ENCODE results near the gene SLC22A2. TPM values are rescaled to one million over a fixed set of nuclear protein-coding genes. Genes with fewer than 3 reads are reported as not detected.

The SLC22A2 gene
- polyA plus RNA-seq, 3 donors: not detected

DNA sequence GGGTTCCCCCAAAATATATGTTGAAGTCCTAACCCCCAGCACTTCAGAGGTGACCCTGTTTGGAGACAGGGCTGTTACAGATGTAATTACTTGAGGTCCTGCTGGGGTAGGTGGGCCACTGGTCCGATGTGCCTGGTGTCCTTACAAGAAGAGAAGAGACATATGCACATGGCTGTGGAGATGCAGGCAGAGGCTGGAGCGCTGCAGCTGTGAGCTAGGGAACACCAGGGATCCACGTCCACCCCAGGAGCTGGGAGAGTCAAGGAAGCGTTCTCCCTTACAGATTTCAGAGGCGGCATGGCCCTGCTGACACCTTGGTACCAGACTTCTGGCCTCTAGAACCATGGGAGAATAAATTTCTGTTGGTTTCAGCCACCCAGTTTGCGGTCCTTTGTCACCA lies 11.7 kb upstream of the SLC22A2 start:
- H3K9me3 Mint-ChIP-seq: peaks cover 0 to 5% (median 0%) of the 10 kb centered on the region in 7 donors
- H4K20me1 ChIP-seq (ENCODE audit: insufficient read depth, low read length): no peaks in the 10 kb centered on the region
- no peak overlapping the region for H3K4me3 ChIP-seq (replicated peaks in 1 of 3; ENCODE audit: low read depth in 2 of 3, low read length in 3 of 3)
- H3K27me3 ChIP-seq (ENCODE audit: control insufficient read depth in 2 of 2, insufficient read depth in 2 of 2, low read length in 2 of 2): no peaks in the 10 kb centered on the region
- no peaks in the 10 kb centered on the region for H3K4me1 Mint-ChIP-seq
- no peak overlapping the region for H3K9ac ChIP-seq (ENCODE audit: insufficient read depth, low read length, poor library complexity, severe bottlenecking)
- no peaks in the 10 kb centered on the region for H3K9me3 ChIP-seq (replicated peaks in 1 of 2; ENCODE audit: control insufficient read depth in 1 of 2, insufficient read depth in 1 of 2, low read length in 2 of 2)
- H3K4me2 ChIP-seq (replicated peaks; ENCODE audit: extremely low read depth, low read length, poor library complexity, severe bottlenecking): no peak overlapping the region
- H3K27ac ChIP-seq (ENCODE audit: low read depth in 1 of 2, low read length in 2 of 2): no peak overlapping the region
- H3K4me3 Mint-ChIP-seq: no peak overlapping the region
- TF ChIP-seq, protein P1, sequence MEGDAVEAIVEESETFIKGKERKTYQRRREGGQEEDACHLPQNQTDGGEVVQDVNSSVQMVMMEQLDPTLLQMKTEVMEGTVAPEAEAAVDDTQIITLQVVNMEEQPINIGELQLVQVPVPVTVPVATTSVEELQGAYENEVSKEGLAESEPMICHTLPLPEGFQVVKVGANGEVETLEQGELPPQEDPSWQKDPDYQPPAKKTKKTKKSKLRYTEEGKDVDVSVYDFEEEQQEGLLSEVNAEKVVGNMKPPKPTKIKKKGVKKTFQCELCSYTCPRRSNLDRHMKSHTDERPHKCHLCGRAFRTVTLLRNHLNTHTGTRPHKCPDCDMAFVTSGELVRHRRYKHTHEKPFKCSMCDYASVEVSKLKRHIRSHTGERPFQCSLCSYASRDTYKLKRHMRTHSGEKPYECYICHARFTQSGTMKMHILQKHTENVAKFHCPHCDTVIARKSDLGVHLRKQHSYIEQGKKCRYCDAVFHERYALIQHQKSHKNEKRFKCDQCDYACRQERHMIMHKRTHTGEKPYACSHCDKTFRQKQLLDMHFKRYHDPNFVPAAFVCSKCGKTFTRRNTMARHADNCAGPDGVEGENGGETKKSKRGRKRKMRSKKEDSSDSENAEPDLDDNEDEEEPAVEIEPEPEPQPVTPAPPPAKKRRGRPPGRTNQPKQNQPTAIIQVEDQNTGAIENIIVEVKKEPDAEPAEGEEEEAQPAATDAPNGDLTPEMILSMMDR (IDR thresholded peaks at IDR 0.05): no peak
- peaks cover 1 to 6% (median 1%) of the 10 kb centered on the region in 3 donors for H3K27me3 Mint-ChIP-seq (ENCODE audit: low read depth in 3 of 3)
- no peak overlapping the region for H2AFZ ChIP-seq (ENCODE audit: insufficient read depth, low read depth, low read length, poor library complexity, severe bottlenecking)
- no peaks in the 10 kb centered on the region for H3K79me2 ChIP-seq (ENCODE audit: insufficient read depth, low read length)
- no peaks in the 10 kb centered on the region for H3K36me3 ChIP-seq (replicated peaks in 1 of 2; ENCODE audit: control insufficient read depth in 1 of 2, insufficient read depth in 2 of 2, low read length in 2 of 2)
- intact Hi-C loops (cut with micrococcal nuclease): no loop called here
- 71% methylated on average over 3 of the region's 6 CpGs for WGBS (ENCODE audit: insufficient coverage)
- no peaks in the 10 kb centered on the region for H3K36me3 Mint-ChIP-seq
- no peaks in the 10 kb centered on the region for H3K4me1 ChIP-seq (ENCODE audit: control insufficient read depth in 1 of 2, insufficient read depth in 2 of 2, low read length in 2 of 2)
- H3K27ac Mint-ChIP-seq: peak overlapping the region in 1 of 7 donors; percentile 39
- no peak for DNase-seq

DNA sequence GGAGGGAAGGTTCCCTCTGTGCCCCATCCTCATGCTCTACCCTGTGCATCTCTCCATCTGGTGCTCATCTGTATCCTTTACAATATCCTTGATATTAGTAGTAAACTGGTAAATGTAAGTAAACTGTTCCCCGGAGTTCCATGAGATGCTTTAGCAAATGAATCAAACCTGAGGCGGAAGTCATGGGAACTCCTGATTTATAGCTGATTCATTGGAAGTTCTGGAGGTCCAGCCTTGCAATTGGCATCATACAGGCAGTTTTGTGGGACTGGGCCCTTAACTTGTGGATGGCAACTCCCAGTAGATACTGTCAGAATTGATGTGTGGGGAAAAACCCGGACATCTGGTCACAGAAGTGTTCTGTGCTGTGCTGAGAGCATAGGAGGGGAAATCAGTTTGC lies 11.2 kb upstream of the SLC22A2 start:
- Mint-ChIP-seq H3K36me3 (no peaks in the 10 kb centered on the region), H3K4me3 (no peak overlapping the region), H3K27ac (no peak overlapping the region), H3K27me3 (ENCODE audit: low read depth in 3 of 3) (peaks cover 0 to 6% (median 1%) of the 10 kb centered on the region in 3 donors), H3K9me3 (peaks cover 0 to 5% (median 0%) of the 10 kb centered on the region in 7 donors), H3K4me1 (no peaks in the 10 kb centered on the region)
- DNase-seq: no peak
- intact Hi-C loops (cut with micrococcal nuclease): no loop called here
- TF ChIP-seq, protein P1 (IDR thresholded peaks at IDR 0.05): no peak
- Histone ChIP-seq H3K27ac (ENCODE audit: low read depth in 1 of 2, low read length in 2 of 2) (no peak overlapping the region), H3K4me1 (ENCODE audit: control insufficient read depth in 1 of 2, insufficient read depth in 2 of 2, low read length in 2 of 2) (no peaks in the 10 kb centered on the region), H3K4me3 (replicated peaks in 1 of 3; ENCODE audit: low read depth in 2 of 3, low read length in 3 of 3) (no peak overlapping the region), H3K36me3 (replicated peaks in 1 of 2; ENCODE audit: control insufficient read depth in 1 of 2, insufficient read depth in 2 of 2, low read length in 2 of 2) (no peaks in the 10 kb centered on the region), H3K27me3 (ENCODE audit: control insufficient read depth in 2 of 2, insufficient read depth in 2 of 2, low read length in 2 of 2) (no peaks in the 10 kb centered on the region), H3K79me2 (ENCODE audit: insufficient read depth, low read length) (no peaks in the 10 kb centered on the region), H4K20me1 (ENCODE audit: insufficient read depth, low read length) (no peaks in the 10 kb centered on the region), H2AFZ (ENCODE audit: insufficient read depth, low read depth, low read length, poor library complexity, severe bottlenecking) (no peak overlapping the region), H3K9me3 (replicated peaks in 1 of 2; ENCODE audit: control insufficient read depth in 1 of 2, insufficient read depth in 1 of 2, low read length in 2 of 2) (no peaks in the 10 kb centered on the region), H3K4me2 (replicated peaks; ENCODE audit: extremely low read depth, low read length, poor library complexity, severe bottlenecking) (no peak overlapping the region), H3K9ac (ENCODE audit: insufficient read depth, low read length, poor library complexity, severe bottlenecking) (no peak overlapping the region)
- 91% methylated on average over 3 of the region's 3 CpGs for WGBS (ENCODE audit: insufficient coverage)
